HEK293T (cell line): ENCODE measurements around the gene TMEM178B.
"Not testable (repeated sequence)": the region's sequence is repeated elsewhere in the genome, so short reads cannot be mapped to it uniquely, and the experiment has no call there.

ENCODE experiments used
- CTCF ChIA-PET: fragments of 350-600 bp; formaldehyde crosslinking; extraction: SDS; loops from one replicate; lab custom pipeline; 2021; ENCODE audit warnings: antibody characterized with exemption, inconsistent platforms; lab: Yijun Ruan, JAX
- POLR2A ChIA-PET: fragments of 350-600 bp; formaldehyde crosslinking; extraction: SDS; loops from one replicate; lab custom pipeline; 2020; ENCODE audit warnings: antibody characterized with exemption, inconsistent platforms; lab: Yijun Ruan, JAX
- DNase-seq: peaks from one replicate; pipeline ENCODE4 v3.0.0; 2012; ENCODE audit warnings: mixed read lengths; ENCODE audit errors: extremely low spot score
- ARNT ChIP-seq: fragments of 450-650 bp; IDR thresholded peaks from 2 replicates; pipeline ENCODE4 v1.6.1; 2017; ENCODE audit warnings: mild to moderate bottlenecking
- BHLHE40 ChIP-seq: fragments of 450-650 bp; IDR thresholded peaks from 2 replicates; pipeline ENCODE4 v1.6.1; 2016; ENCODE audit warnings: mild to moderate bottlenecking, moderate library complexity, borderline replicate concordance
- CTBP1 ChIP-seq: fragments of 450-650 bp; IDR thresholded peaks from 2 replicates; pipeline ENCODE4 v1.6.1; 2016; ENCODE audit warnings: borderline replicate concordance
- ELF4 ChIP-seq: fragments of 450-650 bp; IDR thresholded peaks from 2 replicates; pipeline ENCODE4 v1.6.1; 2017; ENCODE audit warnings: antibody characterized with exemption
- FOXA1 ChIP-seq: fragments of 450-650 bp; IDR thresholded peaks from 2 replicates; pipeline ENCODE4 v1.6.1; 2016; ENCODE audit warnings: mild to moderate bottlenecking
- FOXK2 ChIP-seq: fragments of 450-650 bp; IDR thresholded peaks from 2 replicates; pipeline ENCODE4 v1.6.1; 2016; ENCODE audit warnings: mild to moderate bottlenecking
- FOXM1 ChIP-seq: fragments of 450-650 bp; IDR thresholded peaks from 2 replicates; pipeline ENCODE4 v1.6.1; 2017; ENCODE audit warnings: mild to moderate bottlenecking, borderline replicate concordance
- HDGF ChIP-seq: fragments of 450-650 bp; IDR thresholded peaks from 2 replicates; pipeline ENCODE4 v1.6.1; 2017; ENCODE audit warnings: antibody characterized with exemption, borderline replicate concordance
- L3MBTL2 ChIP-seq: fragments of 450-650 bp; conservative IDR thresholded peaks from 2 replicates; pipeline ENCODE4 v1.6.1; 2016; ENCODE audit warnings: mild to moderate bottlenecking
- LEF1 ChIP-seq: fragments of 450-650 bp; IDR thresholded peaks from 2 replicates; pipeline ENCODE4 v1.6.1; 2017; ENCODE audit warnings: mild to moderate bottlenecking, borderline replicate concordance
- NFRKB ChIP-seq: fragments of 450-650 bp; IDR thresholded peaks from 2 replicates; pipeline ENCODE4 v1.6.1; 2016; ENCODE audit warnings: mild to moderate bottlenecking, moderate library complexity
- PKNOX1 ChIP-seq: fragments of 450-650 bp; IDR thresholded peaks from 2 replicates; pipeline ENCODE4 v1.6.1; 2016
- SP1 ChIP-seq: fragments of 450-650 bp; IDR thresholded peaks from 2 replicates; pipeline ENCODE4 v1.6.1; 2017
- SUZ12 ChIP-seq: fragments of 450-650 bp; IDR thresholded peaks from 2 replicates; pipeline ENCODE4 v1.6.1; 2016; ENCODE audit warnings: mild to moderate bottlenecking
- TARDBP ChIP-seq: fragments of 450-650 bp; IDR thresholded peaks from 2 replicates; pipeline ENCODE4 v1.6.1; 2016
- ZNF384 ChIP-seq: fragments of 450-650 bp; IDR thresholded peaks from 2 replicates; pipeline ENCODE4 v1.6.1; 2016

The TMEM178B gene

GRCh38 chr7:141114029-141114664, 40.3 kb downstream of the TMEM178B start:
- no peak for TF ChIP-seq TARDBP
- TF ChIP-seq L3MBTL2: no peak
- TF ChIP-seq SUZ12: no peak
- TF ChIP-seq FOXM1: no peak
- TF ChIP-seq BHLHE40: no peak
- no peak for TF ChIP-seq ELF4
- TF ChIP-seq FOXK2: no peak
- no peak for TF ChIP-seq CTBP1
- TF ChIP-seq FOXA1: no peak
- no peak for TF ChIP-seq ARNT
- no peak for TF ChIP-seq HDGF
- TF ChIP-seq NFRKB: no peak
- no peak for TF ChIP-seq LEF1
- TF ChIP-seq ZNF384: no peak
- TF ChIP-seq SP1: no peak
- TF ChIP-seq PKNOX1: no peak
- ChIA-PET CTCF (no interaction called here), POLR2A (no interaction called here)
- DNase-seq: no peak

GRCh38 chr7:141115965-141116364, 42.1 kb downstream of the TMEM178B start:
- POLR2A ChIA-PET: no interaction called here
- TF ChIP-seq FOXM1: no peak
- TF ChIP-seq BHLHE40: no peak
- no peak for TF ChIP-seq ARNT
- no peak for TF ChIP-seq SUZ12
- no peak for TF ChIP-seq HDGF
- CTCF ChIA-PET: no interaction called here
- no peak for DNase-seq

GRCh38 chr7:141116661-141117060, 42.8 kb downstream of the TMEM178B start:
- DNase-seq, CTCF ChIA-PET, POLR2A ChIA-PET: not testable (repeated sequence)

- ChIA-PET POLR2A (no interaction called here), CTCF (no interaction called here)
- TF ChIP-seq PKNOX1 (no peak), FOXK2 (no peak), LEF1 (no peak), FOXM1 (no peak), L3MBTL2 (no peak), NFRKB (no peak), BHLHE40 (no peak), TARDBP (no peak), FOXA1 (no peak), HDGF (no peak), ARNT (no peak), ZNF384 (no peak), ELF4 (no peak), CTBP1 (no peak), SP1 (no peak), SUZ12 (no peak)
- DNase-seq: no peak
These were observed 44.9 kb downstream of the TMEM178B start for GRCh38 chr7:141118767-141119166.

GRCh38 chr7:141119187-141119586, 45.3 kb downstream of the TMEM178B start:
- DNase-seq: no peak
- ChIA-PET CTCF (no interaction called here), POLR2A (no interaction called here)
- TF ChIP-seq NFRKB (no peak), ZNF384 (no peak), BHLHE40 (no peak)

- CTCF ChIA-PET: no interaction called here
- no peak for DNase-seq
- no peak for TF ChIP-seq ELF4
- no peak for TF ChIP-seq SP1
- TF ChIP-seq LEF1: no peak
- no peak for TF ChIP-seq PKNOX1
- TF ChIP-seq NFRKB: no peak
- TF ChIP-seq CTBP1: no peak
- no peak for TF ChIP-seq SUZ12
- no peak for TF ChIP-seq ZNF384
- no peak for TF ChIP-seq FOXA1
- no peak for TF ChIP-seq BHLHE40
- TF ChIP-seq TARDBP: no peak
- TF ChIP-seq FOXK2: no peak
- POLR2A ChIA-PET: no interaction called here
These were observed 48.9 kb downstream of the TMEM178B start for GRCh38 chr7:141122736-141123135.

GRCh38 chr7:141123522-141123921, 49.7 kb downstream of the TMEM178B start:
- ChIA-PET CTCF (no interaction called here), POLR2A (no interaction called here)
- no peak for DNase-seq
- TF ChIP-seq ARNT (no peak), FOXM1 (no peak), FOXA1 (no peak), FOXK2 (no peak), L3MBTL2 (no peak), SUZ12 (no peak), ZNF384 (no peak)
